ENCODE data around the gene ARMC12. TPM values are rescaled to one million over a fixed set of nuclear protein-coding genes. Genes with fewer than 3 reads are reported as not detected.

ARMC12 gene
- total and polyA plus RNA-seq, 2 experiments from 2014 or later: 0.90 to 0.94 TPM

DNA sequence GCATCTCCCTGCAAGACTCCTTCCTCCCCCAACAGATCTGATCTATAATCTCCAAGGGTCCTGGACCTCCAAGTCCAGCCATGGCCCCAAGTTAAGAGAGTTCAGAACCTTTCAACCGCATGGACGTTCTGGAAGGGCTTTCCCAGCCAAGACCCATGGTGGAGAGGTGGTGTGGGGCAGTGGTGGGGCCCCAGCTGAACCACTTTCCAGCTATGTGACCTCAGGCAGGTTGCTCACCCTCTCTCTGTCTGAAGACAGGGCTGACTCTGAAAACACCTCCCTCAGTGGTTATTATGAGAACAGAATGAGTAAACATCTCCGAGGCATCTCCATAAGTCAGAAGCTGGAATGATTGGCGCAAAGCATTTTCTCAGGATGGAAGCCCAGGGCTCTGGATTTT lies 59.4 kb downstream of the ARMC12 start:
- Histone ChIP-seq H4K20me1 (replicated peaks; ENCODE audit: insufficient read depth) (no peaks in the 10 kb centered on the region), H3K36me3 (ENCODE audit: insufficient read depth) (no peaks in the 10 kb centered on the region), H3K9me2 (ENCODE audit: insufficient read depth) (peaks cover 14% of the 10 kb centered on the region; the same call in 1 of the 2 replicates), H3F3A (replicated peaks; ENCODE audit: low read depth) (0 out of 2 replicates have a peak, but pooled peaks cover 6% of the 10 kb centered on the region), H2AFZ (peak overlapping the region; percentile 80), H3K27ac (ENCODE audit: low read depth) (no peak overlapping the region), H3K79me2 (replicated peaks; ENCODE audit: insufficient read depth) (no peaks in the 10 kb centered on the region), H3K4me2 (no peak overlapping the region), H3K27me3 (ENCODE audit: insufficient read depth) (no peaks in the 10 kb centered on the region), H3K4me3 (no peak overlapping the region), H3K4me1 (ENCODE audit: insufficient read depth) (peaks cover 14% of the 10 kb centered on the region)
- DNase-seq (ENCODE audit: low spot score) (no peak), ATAC-seq (no peak)
- Mint-ChIP-seq H3K27me3 (ENCODE audit: insufficient read depth, low read depth, poor library complexity) (peaks cover 12% of the 10 kb centered on the region), H3K27ac (no peak overlapping the region; the same call in 1 of the 2 replicates), H3K9me3 (no peaks in the 10 kb centered on the region), H3K4me1 (peaks cover 21% of the 10 kb centered on the region), H3K4me3 (no peak overlapping the region), H3K36me3 (ENCODE audit: low read depth) (no peaks in the 10 kb centered on the region)
- TF ChIP-seq NANOG (IDR thresholded peaks at IDR 0.05; ENCODE audit: borderline replicate concordance) (no peak), JUNB (IDR thresholded peaks at IDR 0.05; ENCODE audit: unreplicated experiment) (no peak), CREB1 (CRISPR knock-in tag; IDR thresholded peaks at IDR 0.05; ENCODE audit: low read depth) (no peak), ZNF331 (CRISPR knock-in tag; IDR thresholded peaks at IDR 0.05; ENCODE audit: low read depth) (no peak), POLR2AphosphoS5 (IDR thresholded peaks at IDR 0.05; ENCODE audit: low read depth) (no peak)
- TF ChIP-seq, protein P1, sequence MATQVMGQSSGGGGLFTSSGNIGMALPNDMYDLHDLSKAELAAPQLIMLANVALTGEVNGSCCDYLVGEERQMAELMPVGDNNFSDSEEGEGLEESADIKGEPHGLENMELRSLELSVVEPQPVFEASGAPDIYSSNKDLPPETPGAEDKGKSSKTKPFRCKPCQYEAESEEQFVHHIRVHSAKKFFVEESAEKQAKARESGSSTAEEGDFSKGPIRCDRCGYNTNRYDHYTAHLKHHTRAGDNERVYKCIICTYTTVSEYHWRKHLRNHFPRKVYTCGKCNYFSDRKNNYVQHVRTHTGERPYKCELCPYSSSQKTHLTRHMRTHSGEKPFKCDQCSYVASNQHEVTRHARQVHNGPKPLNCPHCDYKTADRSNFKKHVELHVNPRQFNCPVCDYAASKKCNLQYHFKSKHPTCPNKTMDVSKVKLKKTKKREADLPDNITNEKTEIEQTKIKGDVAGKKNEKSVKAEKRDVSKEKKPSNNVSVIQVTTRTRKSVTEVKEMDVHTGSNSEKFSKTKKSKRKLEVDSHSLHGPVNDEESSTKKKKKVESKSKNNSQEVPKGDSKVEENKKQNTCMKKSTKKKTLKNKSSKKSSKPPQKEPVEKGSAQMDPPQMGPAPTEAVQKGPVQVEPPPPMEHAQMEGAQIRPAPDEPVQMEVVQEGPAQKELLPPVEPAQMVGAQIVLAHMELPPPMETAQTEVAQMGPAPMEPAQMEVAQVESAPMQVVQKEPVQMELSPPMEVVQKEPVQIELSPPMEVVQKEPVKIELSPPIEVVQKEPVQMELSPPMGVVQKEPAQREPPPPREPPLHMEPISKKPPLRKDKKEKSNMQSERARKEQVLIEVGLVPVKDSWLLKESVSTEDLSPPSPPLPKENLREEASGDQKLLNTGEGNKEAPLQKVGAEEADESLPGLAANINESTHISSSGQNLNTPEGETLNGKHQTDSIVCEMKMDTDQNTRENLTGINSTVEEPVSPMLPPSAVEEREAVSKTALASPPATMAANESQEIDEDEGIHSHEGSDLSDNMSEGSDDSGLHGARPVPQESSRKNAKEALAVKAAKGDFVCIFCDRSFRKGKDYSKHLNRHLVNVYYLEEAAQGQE (IDR thresholded peaks at IDR 0.05; ENCODE audit: unreplicated experiment): no peak

DNA sequence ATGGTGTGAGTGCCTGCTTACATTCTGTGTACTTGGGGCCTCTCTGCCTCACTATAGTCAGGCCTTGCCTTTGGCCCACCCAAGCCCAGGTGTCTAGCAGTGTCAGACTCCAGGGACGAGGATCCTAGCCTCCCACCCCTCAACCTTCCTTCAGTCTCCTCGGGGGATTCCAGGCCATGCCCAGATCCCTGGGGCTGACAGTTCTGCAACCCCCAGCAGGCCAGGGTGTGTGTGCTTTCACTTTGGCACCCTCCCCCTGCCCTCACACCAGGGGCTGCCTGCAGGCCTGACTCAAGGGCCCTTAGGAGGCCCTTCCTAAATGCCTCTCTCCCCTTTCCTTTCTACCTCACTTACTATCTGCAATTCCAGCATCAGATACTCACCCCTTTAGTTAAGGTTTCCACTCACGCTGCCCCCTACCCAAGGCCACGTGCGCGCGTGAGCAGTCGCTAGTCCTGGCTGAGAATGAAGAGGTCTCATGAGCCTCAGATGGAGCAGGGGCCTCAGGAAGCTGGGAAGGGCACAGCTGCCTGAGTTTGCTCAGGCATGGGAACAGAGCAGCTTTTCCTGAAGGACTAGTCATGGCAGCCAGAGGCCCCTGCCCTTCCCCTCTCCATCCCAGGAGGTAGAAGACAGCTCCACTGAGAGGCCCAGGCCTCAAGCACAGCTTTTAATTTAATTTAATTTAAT lies 61.1 kb downstream of the ARMC12 start:
- peak overlapping the region; percentile 99 for H2AFZ ChIP-seq
- H3K27ac Mint-ChIP-seq: no peak overlapping the region
- peak; percentile 52 for DNase-seq (ENCODE audit: low spot score)

More for the DNA sequence above, 61.1 kb downstream of the ARMC12 start:
- no peak overlapping the region for H3K4me3 ChIP-seq
- H3K4me2 ChIP-seq: no peak overlapping the region
- H3K4me3 Mint-ChIP-seq: no peak overlapping the region
- H3K4me1 ChIP-seq (ENCODE audit: insufficient read depth): peaks cover 14% of the 10 kb centered on the region
- TF ChIP-seq, protein P2, sequence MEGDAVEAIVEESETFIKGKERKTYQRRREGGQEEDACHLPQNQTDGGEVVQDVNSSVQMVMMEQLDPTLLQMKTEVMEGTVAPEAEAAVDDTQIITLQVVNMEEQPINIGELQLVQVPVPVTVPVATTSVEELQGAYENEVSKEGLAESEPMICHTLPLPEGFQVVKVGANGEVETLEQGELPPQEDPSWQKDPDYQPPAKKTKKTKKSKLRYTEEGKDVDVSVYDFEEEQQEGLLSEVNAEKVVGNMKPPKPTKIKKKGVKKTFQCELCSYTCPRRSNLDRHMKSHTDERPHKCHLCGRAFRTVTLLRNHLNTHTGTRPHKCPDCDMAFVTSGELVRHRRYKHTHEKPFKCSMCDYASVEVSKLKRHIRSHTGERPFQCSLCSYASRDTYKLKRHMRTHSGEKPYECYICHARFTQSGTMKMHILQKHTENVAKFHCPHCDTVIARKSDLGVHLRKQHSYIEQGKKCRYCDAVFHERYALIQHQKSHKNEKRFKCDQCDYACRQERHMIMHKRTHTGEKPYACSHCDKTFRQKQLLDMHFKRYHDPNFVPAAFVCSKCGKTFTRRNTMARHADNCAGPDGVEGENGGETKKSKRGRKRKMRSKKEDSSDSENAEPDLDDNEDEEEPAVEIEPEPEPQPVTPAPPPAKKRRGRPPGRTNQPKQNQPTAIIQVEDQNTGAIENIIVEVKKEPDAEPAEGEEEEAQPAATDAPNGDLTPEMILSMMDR (conservative IDR thresholded peaks at IDR 0.05; ENCODE audit: low read depth in 2 of 2): peak in 1 of 2 experiments; percentile 27; a peak in 1 of 4 replicates
- no peak for TF ChIP-seq POLR2AphosphoS5 (IDR thresholded peaks at IDR 0.05; ENCODE audit: low read depth)
- no peaks in the 10 kb centered on the region for H3K27me3 ChIP-seq (ENCODE audit: insufficient read depth)
- H4K20me1 ChIP-seq (replicated peaks; ENCODE audit: insufficient read depth): no peaks in the 10 kb centered on the region
- peaks cover 7% of the 10 kb centered on the region; the same call in 1 of the 2 replicates for H3K9me2 ChIP-seq (ENCODE audit: insufficient read depth)
- peak; percentile 77 for ATAC-seq
- H3K27ac ChIP-seq (ENCODE audit: low read depth): no peak overlapping the region
- 0 out of 2 replicates have a peak, but pooled peaks cover 6% of the 10 kb centered on the region for H3F3A ChIP-seq (replicated peaks; ENCODE audit: low read depth)
- peaks cover 15% of the 10 kb centered on the region for H3K27me3 Mint-ChIP-seq (ENCODE audit: insufficient read depth, low read depth, poor library complexity)
- H3K79me2 ChIP-seq (replicated peaks; ENCODE audit: insufficient read depth): no peaks in the 10 kb centered on the region
- no peaks in the 10 kb centered on the region for H3K9me3 Mint-ChIP-seq
- H3K36me3 Mint-ChIP-seq (ENCODE audit: low read depth): no peaks in the 10 kb centered on the region
- H3K36me3 ChIP-seq (ENCODE audit: insufficient read depth): no peaks in the 10 kb centered on the region
- peaks cover 22% of the 10 kb centered on the region for H3K4me1 Mint-ChIP-seq

Other genes with a start within 250 kb of the ARMC12 start
- gene TEAD3, start 240.0 kb upstream of the ARMC12 start, total RNA-seq (2014; rRNA removed; shearing (Covaris generic)): 26.5 and 26.7 TPM in 2 replicates
- gene TEAD3, start 240.0 kb upstream of the ARMC12 start, polyA plus RNA-seq (2016; fragmentation: Nextera tagmentation; extraction: Ambion mirVana): 15.0 and 15.6 TPM in 2 replicates
- gene TULP1, start 224.1 kb upstream of the ARMC12 start, total RNA-seq (2014; rRNA removed; shearing (Covaris generic)): 1.3 and 3.0 TPM in 2 replicates
- gene TULP1, start 224.1 kb upstream of the ARMC12 start, polyA plus RNA-seq (2016; fragmentation: Nextera tagmentation; extraction: Ambion mirVana): 3.8 and 7.1 TPM in 2 replicates
- 24.3 and 28.6 TPM in 2 replicates for gene FKBP5, start 48.1 kb upstream of the ARMC12 start, total RNA-seq (2014; rRNA removed; shearing (Covaris generic))
- gene FKBP5, start 48.1 kb upstream of the ARMC12 start, polyA plus RNA-seq (2016; fragmentation: Nextera tagmentation; extraction: Ambion mirVana): 17.7 and 19.8 TPM in 2 replicates
- gene CLPSL2, start 39.6 kb downstream of the ARMC12 start, total RNA-seq (2014; rRNA removed; shearing (Covaris generic)): 3.1 TPM in 1 of 2 replicates, not detected in the other
- 2.9 and 3.6 TPM in 2 replicates for gene CLPSL2, start 39.6 kb downstream of the ARMC12 start, polyA plus RNA-seq (2016; fragmentation: Nextera tagmentation; extraction: Ambion mirVana)
- gene CLPSL1, start 44.0 kb downstream of the ARMC12 start, total RNA-seq (2014; rRNA removed; shearing (Covaris generic)): not detected in 2 replicates
- 0.80 TPM in 1 of 2 replicates, not detected in the other for gene CLPSL1, start 44.0 kb downstream of the ARMC12 start, polyA plus RNA-seq (2016; fragmentation: Nextera tagmentation; extraction: Ambion mirVana)
- gene CLPS, start 60.3 kb downstream of the ARMC12 start, total RNA-seq (2014; rRNA removed; shearing (Covaris generic)): not detected in 2 replicates
- not detected in 2 replicates for gene CLPS, start 60.3 kb downstream of the ARMC12 start, polyA plus RNA-seq (2016; fragmentation: Nextera tagmentation; extraction: Ambion mirVana)
- gene LHFPL5, start 68.3 kb downstream of the ARMC12 start, total RNA-seq (2014; rRNA removed; shearing (Covaris generic)): not detected in 2 replicates
- gene LHFPL5, start 68.3 kb downstream of the ARMC12 start, polyA plus RNA-seq (2016; fragmentation: Nextera tagmentation; extraction: Ambion mirVana): not detected in 2 replicates
- gene SRPK1, start 184.1 kb downstream of the ARMC12 start, total RNA-seq (2014; rRNA removed; shearing (Covaris generic)): 153 and 175 TPM in 2 replicates
- 168 and 202 TPM in 2 replicates for gene SRPK1, start 184.1 kb downstream of the ARMC12 start, polyA plus RNA-seq (2016; fragmentation: Nextera tagmentation; extraction: Ambion mirVana)